Kidney capillary endothelial cell (primary cell): ENCODE data around the gene GUCY1A2.

Source experiments
- DNase-seq: peaks from one replicate; pipeline ENCODE4 v3.0.0-alpha.2; 2018; ENCODE audit warnings: low spot score

GUCY1A2 gene

DNA sequence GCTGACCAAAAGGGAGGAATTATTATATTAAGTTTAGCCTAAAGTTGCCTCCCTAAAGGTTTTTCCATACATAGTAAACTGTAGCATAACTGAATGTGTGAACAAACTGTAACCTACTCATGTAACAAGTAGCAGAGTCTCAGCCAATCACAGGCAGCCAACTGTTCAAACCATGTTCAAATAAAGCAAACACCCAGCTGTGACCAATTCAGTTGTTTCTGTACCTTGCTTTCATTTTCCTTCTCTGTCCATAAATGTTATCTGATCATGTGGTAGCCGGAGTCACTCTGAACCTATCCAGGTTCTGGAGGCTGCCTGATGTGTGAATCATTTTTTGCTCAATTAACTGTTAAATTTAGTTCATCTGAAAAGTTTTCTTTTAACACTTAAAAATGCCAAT lies 373.5 kb downstream of the GUCY1A2 start:
- DNase-seq = no peak

DNA sequence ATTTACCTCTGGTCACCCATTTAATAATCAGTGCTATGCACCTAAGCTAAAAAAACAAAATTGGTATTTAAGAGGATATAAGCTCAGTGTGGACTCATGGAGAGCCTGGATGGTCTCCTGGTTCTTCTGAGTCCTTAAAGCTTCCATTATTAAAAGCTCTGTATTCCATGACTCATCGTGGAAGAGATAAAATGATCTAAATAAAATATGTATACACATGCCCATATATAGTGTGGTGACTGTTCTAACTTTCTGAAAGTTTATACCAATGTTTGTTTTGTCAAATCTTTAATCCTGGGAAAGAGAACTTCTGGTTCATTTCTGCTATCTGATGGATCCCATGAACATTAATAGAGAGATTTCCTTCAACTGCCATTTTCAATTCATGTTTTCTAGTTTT lies 375.9 kb downstream of the GUCY1A2 start:
- no peak for DNase-seq

DNA sequence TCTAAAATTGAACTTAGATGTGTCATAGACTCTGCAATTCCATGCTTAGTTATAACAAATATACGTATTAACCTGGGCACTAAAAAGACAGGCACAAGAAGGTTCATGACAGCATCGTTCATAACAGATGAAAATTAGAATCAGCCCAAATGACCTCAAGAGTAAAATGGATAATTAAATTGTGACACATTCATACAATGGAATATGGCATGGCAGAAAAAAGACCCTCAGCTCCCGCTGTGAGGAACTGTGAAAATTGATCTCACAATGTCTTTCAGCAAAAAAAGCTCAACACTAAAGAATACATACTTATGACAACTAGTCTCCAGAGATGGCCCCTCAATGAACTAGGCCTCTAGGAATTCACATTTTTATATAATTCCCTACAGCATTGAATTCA lies 386.0 kb downstream of the GUCY1A2 start:
- no peak for DNase-seq

DNA sequence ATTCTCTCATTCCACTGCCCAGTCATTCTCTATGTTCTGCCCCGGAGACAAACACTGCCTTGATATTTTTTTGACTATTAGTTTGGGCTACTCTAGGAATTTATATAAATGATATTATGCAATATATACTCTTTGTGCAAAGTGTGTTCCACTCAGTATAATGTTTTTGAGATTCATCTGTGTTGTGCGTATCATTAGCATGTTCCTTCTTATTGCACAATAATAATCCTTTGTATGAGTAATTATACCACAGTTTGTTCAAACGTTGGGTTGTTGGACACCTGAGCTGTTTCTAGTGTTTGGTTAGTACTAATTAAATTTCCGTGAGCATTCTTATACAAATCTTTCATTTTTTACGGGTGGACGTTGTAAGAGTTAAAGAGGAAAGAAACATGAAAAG lies 390.6 kb downstream of the GUCY1A2 start:
- DNase-seq = no peak

- no peak for DNase-seq
Measured at GRCh38 chr11:106625566-106625965, 392.7 kb downstream of the GUCY1A2 start.

DNA sequence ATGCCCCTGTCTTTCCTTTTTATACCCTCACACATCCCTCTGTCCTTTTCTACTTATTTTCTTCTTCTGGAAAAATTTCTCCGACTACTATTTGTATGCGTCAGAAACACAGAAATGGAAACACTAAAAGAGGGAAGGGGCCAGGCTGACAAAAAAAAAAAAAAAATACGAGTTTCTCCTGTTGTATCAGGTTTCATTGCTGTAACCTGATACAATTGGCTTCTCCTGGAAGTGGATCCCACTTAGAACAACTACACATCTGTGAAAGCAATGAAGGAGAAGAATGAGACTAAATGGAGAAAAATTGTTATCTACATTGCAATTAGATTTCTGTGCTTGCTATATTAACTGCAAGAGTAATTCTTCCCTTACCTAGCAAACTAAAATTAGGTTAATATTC lies 393.9 kb downstream of the GUCY1A2 start:
- no peak for DNase-seq
